ENCODE data around the gene IDH3B. TPM values are rescaled to one million over a fixed set of nuclear protein-coding genes. Genes with fewer than 3 reads are reported as not detected.

Gene IDH3B
- total RNA-seq, 1 experiment from 2014 or later, result 135 TPM

GRCh38 chr20:2640899-2641298 is 23.1 kb downstream of the IDH3B start:
- H3K36me3 ChIP-seq (ENCODE audit: control insufficient read depth, insufficient read depth, low read length), result no peaks in the 10 kb centered on the region
- no peak for ATAC-seq
- no peak overlapping the region for H3K4me3 ChIP-seq (ENCODE audit: low read depth in 2 of 2, low read length in 2 of 2)
- no peak overlapping the region for H3K27ac ChIP-seq (ENCODE audit: low read length)
- in situ Hi-C loops (cut with HindIII; ENCODE audit: low pct_unique_long_range_greater_than_20kb, low sequenced_read_pairs), result no loop called here
- H3K9me3 ChIP-seq (ENCODE audit: control insufficient read depth, insufficient read depth, low read depth, low read length), result no peaks in the 10 kb centered on the region
- no TSS peak for BruUV-seq (replicated peaks)
- no peak for DNase-seq (ENCODE audit: low read depth, low spot score)
- intact Hi-C loops (cut with micrococcal nuclease; ENCODE audit: unreplicated experiment), result no loop called here
- no peaks in the 10 kb centered on the region for H3K4me1 ChIP-seq (ENCODE audit: control insufficient read depth, insufficient read depth, low read length)
- CTCF ChIA-PET, result no interaction called here
- TF ChIP-seq CTCF (IDR thresholded peaks at IDR 0.05) (no peak), REST (IDR thresholded peaks at IDR 0.05; ENCODE audit: insufficient read depth in 1 of 2, low read depth in 2 of 2, low read length in 1 of 2) (no peak), POLR2AphosphoS5 (IDR thresholded peaks at IDR 0.05; ENCODE audit: low read depth, low read length) (no peak), SIN3A (IDR thresholded peaks at IDR 0.05; ENCODE audit: borderline replicate concordance, insufficient read depth, low read depth, low read length) (no peak), TCF7L2 (IDR thresholded peaks at IDR 0.05; ENCODE audit: low read depth, low read length) (no peak)
- H3K27me3 ChIP-seq (ENCODE audit: control insufficient read depth, insufficient read depth, low read length), result no peaks in the 10 kb centered on the region
- POLR2A ChIA-PET, result no interaction called here

- ATAC-seq (no peak), DNase-seq (ENCODE audit: low read depth, low spot score) (no peak)
- no peaks in the 10 kb centered on the region for H3K36me3 ChIP-seq (ENCODE audit: control insufficient read depth, insufficient read depth, low read length)
- in situ Hi-C loops (cut with HindIII; ENCODE audit: low pct_unique_long_range_greater_than_20kb, low sequenced_read_pairs), result no loop called here
- intact Hi-C loops (cut with micrococcal nuclease; ENCODE audit: unreplicated experiment), result no loop called here
- H3K27ac ChIP-seq (ENCODE audit: low read length), result no peak overlapping the region
- ChIA-PET POLR2A (no interaction called here), CTCF (no interaction called here)
- H3K4me3 ChIP-seq (ENCODE audit: low read depth in 2 of 2, low read length in 2 of 2), result no peak overlapping the region
- no peak for TF ChIP-seq TCF7L2 (IDR thresholded peaks at IDR 0.05; ENCODE audit: low read depth, low read length)
- TF ChIP-seq SIN3A (IDR thresholded peaks at IDR 0.05; ENCODE audit: borderline replicate concordance, insufficient read depth, low read depth, low read length), result no peak
- no peak for TF ChIP-seq REST (IDR thresholded peaks at IDR 0.05; ENCODE audit: insufficient read depth in 1 of 2, low read depth in 2 of 2, low read length in 1 of 2)
- TF ChIP-seq POLR2AphosphoS5 (IDR thresholded peaks at IDR 0.05; ENCODE audit: low read depth, low read length), result no peak
- no peak for TF ChIP-seq CTCF (IDR thresholded peaks at IDR 0.05)
- no TSS peak for BruUV-seq (replicated peaks)
- H3K27me3 ChIP-seq (ENCODE audit: control insufficient read depth, insufficient read depth, low read length), result peaks cover under 1% of the 10 kb centered on the region; the same call in 1 of the 2 replicates
- no peaks in the 10 kb centered on the region for H3K9me3 ChIP-seq (ENCODE audit: control insufficient read depth, insufficient read depth, low read depth, low read length)
- no peaks in the 10 kb centered on the region for H3K4me1 ChIP-seq (ENCODE audit: control insufficient read depth, insufficient read depth, low read length)
Observed at GRCh38 chr20:2640260-2640659, 23.8 kb downstream of the IDH3B start.

Measured in Panc1 (cell line).